GM10266 (cell line): ENCODE results near the gene NUDT8.
A peak's percentile ranks its signal among the peaks of the same experiment; 100 is the strongest.

Experiments used
- DNase-seq: peaks from one replicate; pipeline ENCODE4 v3.0.0; 2012; ENCODE audit errors: extremely low spot score
- CTCF ChIP-seq: IDR thresholded peaks from 2 replicates; pipeline ENCODE4 v1.5.1; 2012; ENCODE audit warnings: mild to moderate bottlenecking, low read depth; ENCODE audit not compliant: control insufficient read depth, insufficient read depth; ENCODE audit errors: missing control alignments

The NUDT8 gene

GRCh38 chr11:67629386-67630227 is at the start of gene NUDT8:
NUDT8 (minus strand) TSS chr11:67629937; CDS start chr11:67629911, 26 bp downstream.
- peak; percentile 80 for TF ChIP-seq CTCF
- peak; percentile 89 for DNase-seq

GRCh38 chr11:67675058-67675747 is 45.5 kb upstream of the NUDT8 start:
- DNase-seq = no peak
- TF ChIP-seq CTCF = no peak

- DNase-seq = no peak
- no peak for TF ChIP-seq CTCF
Measured at GRCh38 chr11:67674442-67674871, 44.7 kb upstream of the NUDT8 start, which contains the start of gene ALDH3B2. ALDH3B2 (minus strand) TSS chr11:67674623; CDS start chr11:67666935, 7,688 bp downstream.

GRCh38 chr11:67673902-67674301 is 44.2 kb upstream of the NUDT8 start:
- no peak for TF ChIP-seq CTCF

GRCh38 chr11:67673358-67673757 is 43.6 kb upstream of the NUDT8 start:
- DNase-seq = no peak
- TF ChIP-seq CTCF = no peak

More at GRCh38 chr11:67673902-67674301, 44.2 kb upstream of the NUDT8 start:
- no peak for DNase-seq

- DNase-seq = no peak
- no peak for TF ChIP-seq CTCF
Measured at GRCh38 chr11:67671211-67671520, 41.4 kb upstream of the NUDT8 start.
